Heart right ventricle (tissue), 16 donors: ENCODE measurements around the gene PODXL2. TPM values are rescaled to one million over a fixed set of nuclear protein-coding genes. Genes with fewer than 3 reads are reported as not detected.

Source experiments
- ATAC-seq, 8 donors: fragments of 200-7000 bp; cut with Tn5 transposase; one replicate each; pipeline ENCODE4 v1.9.1; 2020; ENCODE audit warnings: mild to moderate bottlenecking in 8 of 8, moderate library complexity in 8 of 8, moderate number of reproducible peaks in 1 of 8
- DNase-seq, 2 donors: peaks; one replicate each; pipeline ENCODE4 v3.0.0-alpha.2; 2020
- H3K27ac ChIP-seq, 10 donors: fragments of 200-600 bp; sonication (generic) in 2 of 10; one replicate each; pipeline versions ENCODE4 v1.5.0 to v1.8.0; 2020 to 2022; ENCODE audit warnings: mild to moderate bottlenecking in 3 of 10
- H3K27me3 ChIP-seq, 7 donors: fragments of 200-600 bp; one replicate each; pipeline ENCODE4 v1.8.0; 2021 to 2022; ENCODE audit warnings: mild to moderate bottlenecking in 2 of 7
- H3K36me3 ChIP-seq, 9 donors: fragments of 200-600 bp; sonication (generic) in 1 of 9; one replicate each; pipeline versions ENCODE4 v1.5.0 to v1.8.0; 2020 to 2022; ENCODE audit warnings: mild to moderate bottlenecking in 2 of 9
- H3K4me1 ChIP-seq, 9 donors: fragments of 200-600 bp; sonication (generic) in 1 of 9; one replicate each; pipeline versions ENCODE4 v1.5.0 to v1.8.0; 2020 to 2022; ENCODE audit warnings: mild to moderate bottlenecking in 4 of 9
- H3K4me3 ChIP-seq, 10 donors: fragments of 200-600 bp; sonication (generic) in 2 of 10; one replicate each; pipeline versions ENCODE4 v1.5.0 to v1.8.0; 2020 to 2022; ENCODE audit warnings: mild to moderate bottlenecking in 7 of 10, moderate library complexity in 2 of 10
- H3K9me3 ChIP-seq, 11 donors: fragments of 200-600 bp in 10 of 11; sonication (generic) in 2 of 11; one replicate each; pipeline versions ENCODE4 v1.5.0 to v1.8.0; 2013 to 2022; ENCODE audit warnings: mild to moderate bottlenecking in 2 of 11, control low read depth in 1 of 11, moderate library complexity in 1 of 11
- CTCF ChIP-seq, 9 donors: fragments of 200-600 bp; sonication (generic) in 2 of 9; IDR thresholded peaks; one replicate each; pipeline versions ENCODE4 v1.5.0 to v1.8.0; 2021 to 2022; ENCODE audit warnings: antibody characterized with exemption in 9 of 9, mild to moderate bottlenecking in 5 of 9, moderate library complexity in 1 of 9
- WGBS, 2 donors: extraction: QIAGEN DNeasy Blood & Tissue Kit; methylation state at CpG; one replicate each; pipeline ENCODE4 v1.1.7; 2013; ENCODE audit warnings: inconsistent platforms in 1 of 2; 5-methylcytosine and 5-hydroxymethylcytosine counted together
- intact Hi-C, 10 donors: fragments of 100-400 bp; cut with DNase I; formaldehyde crosslinking; loops; one replicate each; pipeline versions ENCODE4 v1.11.1 to v1.14.2; 2022
- polyA plus RNA-seq, 2 donors: library from polyadenylated mRNA; stranded (reverse); fragments of 200-250 nt; gene quantifications; one replicate each; pipeline ENCODE4 v1.2.3, GENCODE V29; 2013
- total RNA-seq, 10 donors: library from RNA; stranded (reverse); fragmentation: NEBNext Ultra II Directional in 3 of 10; extraction: Animal tissue kit (Norgen Biotek cat#: 25700) in 3 of 10; gene quantifications; one replicate each; pipeline versions ENCODE4 v1.2.1 to v1.2.4, GENCODE V29; 2021 to 2023
- donor health status: Arrhythmogenic right ventricular cardiomyopathy.
- donor health status: ischemic (EF 13 %, LVEDD 7.1; RV severe dilation, severe dysfunction).
- donor health status: healthy with polysubstance abuse.
- donor health status: DM: no; HTN: yes; CAD: no.
- donor health status: DM: no; HTN: no; CAD: no.
- donor health status: ischemic (EF 25% LVEDD 6.9; RV normal size, moderate dysfunction).
- donor health status: ischemic (EF 25% LVEDD 5.7; RV mildly dilated, moderate dysfunction).
- donor health status: healthy.
- donor health status: DM: yes; HTN: yes; CAD: no.
- donor health status: Ischemic cardiomyopathy.
- donor health status: ischemic (EF 35%, LVEDD 5.7; RV mildly dilated, moderate dysfunction).
- donor health status: nonischemic (EF 11% LVEDD 7.7; RV severe dilation, severe dysfunction).
- donor health status: DM: yes; HTN: yes; CAD: no.
- donor health status: PGD.
- donor health status: ischemic (EF 29% LVEDD 5.4; RV normal size, mild dysfunction).
- donor health status: nonischemic (EF 23%, LVEDD 6.1; RV moderate dilation, normal function).

The PODXL2 gene
- total and polyA plus RNA-seq, 12 donors = 0.42 to 4.0 (median 1.5) TPM

- no peak for ATAC-seq
- Histone ChIP-seq H3K36me3 (peaks cover 0 to 66% (median 6%) of the 10 kb centered on the region in 9 donors), H3K4me1 (peaks cover 0 to 6% (median 0%) of the 10 kb centered on the region in 9 donors), H3K9me3 (no peaks in the 10 kb centered on the region), H3K4me3 (no peak overlapping the region), H3K27ac (no peak overlapping the region), H3K27me3 (no peaks in the 10 kb centered on the region)
- intact Hi-C loops = no loop called here
- TF ChIP-seq CTCF (IDR thresholded peaks at IDR 0.05) = no peak
- DNase-seq = no peak
- 92 to 94% methylated on average over 6 of the region's 6 CpGs for WGBS, 2 donors
Measured at GRCh38 chr3:127615631-127616305, 13.2 kb upstream of the PODXL2 start.

DNA sequence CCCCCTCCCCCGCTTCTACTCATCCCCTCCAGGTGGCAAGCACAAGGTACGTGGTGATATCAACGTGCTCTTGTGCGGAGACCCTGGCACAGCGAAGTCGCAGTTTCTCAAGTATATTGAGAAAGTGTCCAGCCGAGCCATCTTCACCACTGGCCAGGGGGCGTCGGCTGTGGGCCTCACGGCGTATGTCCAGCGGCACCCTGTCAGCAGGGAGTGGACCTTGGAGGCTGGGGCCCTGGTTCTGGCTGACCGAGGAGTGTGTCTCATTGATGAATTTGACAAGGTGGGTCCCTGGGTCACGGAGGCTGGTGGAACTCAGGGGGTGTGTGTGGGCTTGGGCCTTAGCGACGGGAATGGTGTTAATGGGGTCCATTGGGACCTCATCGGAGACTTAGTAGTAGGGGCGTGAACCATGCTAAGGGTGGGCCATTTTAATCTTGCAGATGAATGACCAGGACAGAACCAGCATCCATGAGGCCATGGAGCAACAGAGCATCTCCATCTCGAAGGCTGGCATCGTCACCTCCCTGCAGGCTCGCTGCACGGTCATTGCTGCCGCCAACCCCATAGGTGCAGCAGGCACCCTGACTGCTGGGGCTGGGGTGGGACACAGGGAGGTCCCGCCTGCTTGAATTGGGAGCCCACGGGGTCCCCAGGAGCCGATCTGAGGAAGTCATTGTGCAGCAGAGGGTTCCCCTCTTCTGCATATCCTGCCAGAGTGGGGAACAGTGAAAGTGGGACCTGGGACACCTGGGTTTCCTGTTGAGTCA, 12.0 kb upstream of the PODXL2 start:
- intact Hi-C loops = no loop called here
- H3K27me3 ChIP-seq = no peaks in the 10 kb centered on the region
- no peak for TF ChIP-seq CTCF (IDR thresholded peaks at IDR 0.05)
- no peaks in the 10 kb centered on the region for H3K9me3 ChIP-seq
- H3K27ac ChIP-seq = no peak overlapping the region
- ATAC-seq = no peak
- no peak for DNase-seq
- peaks cover 0 to 6% (median 0%) of the 10 kb centered on the region in 9 donors for H3K4me1 ChIP-seq
- peaks cover 0 to 73% (median 10%) of the 10 kb centered on the region in 9 donors for H3K36me3 ChIP-seq
- H3K4me3 ChIP-seq = no peak overlapping the region
- 96 to 97% methylated on average over 26 of the region's 26 CpGs for WGBS, 2 donors

- intact Hi-C loops = no loop called here
- DNase-seq = no peak
- WGBS, 2 donors = 94 to 96% methylated on average over 11 of the region's 11 CpGs
- no peaks in the 10 kb centered on the region for H3K9me3 ChIP-seq
- ATAC-seq = no peak
- H3K4me3 ChIP-seq = no peak overlapping the region
- H3K27ac ChIP-seq = no peak overlapping the region
- H3K27me3 ChIP-seq = no peaks in the 10 kb centered on the region
- TF ChIP-seq CTCF (IDR thresholded peaks at IDR 0.05) = no peak
- no peaks in the 10 kb centered on the region for H3K4me1 ChIP-seq
- peaks cover 0 to 69% (median 10%) of the 10 kb centered on the region in 9 donors for H3K36me3 ChIP-seq
Measured at GRCh38 chr3:127618891-127619290, 10.1 kb upstream of the PODXL2 start.

GRCh38 chr3:127620637-127621375, 8.2 kb upstream of the PODXL2 start:
- no peak for ATAC-seq
- Histone ChIP-seq H3K27ac (no peak overlapping the region), H3K36me3 (peaks cover 0 to 61% (median 10%) of the 10 kb centered on the region in 9 donors), H3K4me3 (no peak overlapping the region), H3K27me3 (no peaks in the 10 kb centered on the region), H3K4me1 (no peaks in the 10 kb centered on the region), H3K9me3 (no peaks in the 10 kb centered on the region)
- no peak for TF ChIP-seq CTCF (IDR thresholded peaks at IDR 0.05)
- no peak for DNase-seq
- 97 to 98% methylated on average over 32 of the region's 32 CpGs for WGBS, 2 donors
- intact Hi-C loops = no loop called here
